Limb (tissue), 2 donors: ENCODE results near the gene ZNRF3.
"Not testable (repeated sequence)": the region's sequence is repeated elsewhere in the genome, so short reads cannot be mapped to it uniquely, and the experiment has no call there.

Experiments
- DNase-seq, 2 donors: peaks; one replicate each; pipeline ENCODE4 v3.0.0-alpha.2; 2016; ENCODE audit errors: extremely low spot score in 2 of 2

Gene ZNRF3

DNA sequence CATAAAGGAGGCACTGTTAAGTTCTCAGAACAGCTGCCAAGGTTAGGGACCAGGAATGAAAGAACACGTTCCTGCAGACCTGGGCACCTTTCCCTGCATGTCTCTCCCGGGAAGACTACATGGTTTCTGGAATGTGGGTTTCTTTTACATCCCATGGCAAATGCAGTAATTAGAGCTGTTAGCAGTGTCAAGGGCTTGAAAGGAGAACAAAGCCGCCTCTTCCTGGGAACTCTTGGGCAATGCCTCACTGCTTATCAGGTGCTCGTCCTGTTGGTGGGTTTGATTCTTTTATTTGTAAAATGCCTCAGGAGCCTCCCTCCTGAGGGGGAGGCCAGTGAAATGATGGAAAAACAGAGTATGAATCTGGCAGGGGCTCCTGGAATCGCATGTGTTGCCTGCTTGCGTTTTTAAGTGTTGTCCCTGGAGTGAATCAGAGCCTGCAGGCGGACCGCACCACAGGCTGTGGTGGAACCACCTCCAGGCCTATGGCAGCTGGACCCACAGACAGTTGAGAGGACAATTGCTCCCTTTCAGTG lies 179.0 kb downstream of the ZNRF3 start:
- no peak for DNase-seq

DNA sequence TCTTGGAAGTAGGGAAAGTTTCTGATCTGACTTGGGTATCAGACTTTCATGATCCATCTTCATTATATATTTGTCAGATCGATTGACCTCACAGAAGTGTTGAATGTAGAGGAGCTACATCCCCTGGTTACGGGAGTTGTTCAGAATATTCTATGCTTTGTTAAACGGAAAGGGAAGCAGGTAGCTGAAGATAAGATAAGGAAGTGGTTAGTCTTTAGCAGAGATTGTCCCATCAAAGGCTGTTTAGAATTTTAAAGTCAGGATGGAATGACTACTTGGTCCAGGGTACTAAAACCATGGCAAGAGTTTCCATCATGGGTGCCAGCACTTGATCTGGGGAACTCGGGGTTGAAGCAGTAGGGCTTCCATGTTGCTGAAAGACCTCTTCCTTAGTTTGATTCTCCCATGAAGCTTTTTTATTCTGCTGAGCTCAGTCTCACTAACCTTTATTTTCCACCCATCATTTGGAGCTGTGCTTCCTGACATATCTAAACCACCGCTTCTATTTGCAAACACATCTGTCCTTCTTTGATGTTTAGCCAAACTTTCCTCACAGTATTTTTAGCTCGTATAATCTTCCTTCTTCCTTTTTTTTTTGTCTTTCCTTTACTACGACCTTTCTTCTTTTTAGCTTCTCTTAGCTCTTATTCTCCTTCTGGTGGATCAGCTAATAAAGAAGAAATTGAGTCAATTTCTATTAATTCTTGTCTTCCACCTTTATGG lies 182.3 kb downstream of the ZNRF3 start:
- DNase-seq = no peak

- DNase-seq = no peak
These were observed 186.1 kb downstream of the ZNRF3 start for GRCh38 chr22:29069463-29069862.

DNA sequence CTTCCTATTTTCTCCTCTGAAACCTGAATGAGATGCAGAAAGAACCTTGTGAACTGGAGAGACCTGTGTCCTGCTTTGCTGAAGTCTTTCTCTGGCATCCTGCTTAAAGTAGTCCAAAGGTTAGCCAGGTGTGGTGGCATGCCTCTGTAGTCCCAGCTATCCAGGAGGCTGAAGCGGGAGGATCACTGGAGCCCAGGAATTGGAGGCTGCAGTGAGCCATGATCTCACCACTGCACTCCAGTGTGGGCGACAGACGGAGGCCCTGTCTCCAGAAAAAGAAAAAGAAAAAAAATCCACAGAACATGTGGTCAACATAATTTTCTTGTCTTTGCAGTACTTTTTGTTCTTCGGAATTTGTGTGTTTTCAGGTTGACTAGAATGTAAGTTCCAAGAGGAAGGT lies 187.1 kb downstream of the ZNRF3 start:
- DNase-seq = no peak

GRCh38 chr22:29071261-29072045 lies 188.1 kb downstream of the ZNRF3 start:
- peak in 1 of 2 donors; percentile 69 for DNase-seq

DNA sequence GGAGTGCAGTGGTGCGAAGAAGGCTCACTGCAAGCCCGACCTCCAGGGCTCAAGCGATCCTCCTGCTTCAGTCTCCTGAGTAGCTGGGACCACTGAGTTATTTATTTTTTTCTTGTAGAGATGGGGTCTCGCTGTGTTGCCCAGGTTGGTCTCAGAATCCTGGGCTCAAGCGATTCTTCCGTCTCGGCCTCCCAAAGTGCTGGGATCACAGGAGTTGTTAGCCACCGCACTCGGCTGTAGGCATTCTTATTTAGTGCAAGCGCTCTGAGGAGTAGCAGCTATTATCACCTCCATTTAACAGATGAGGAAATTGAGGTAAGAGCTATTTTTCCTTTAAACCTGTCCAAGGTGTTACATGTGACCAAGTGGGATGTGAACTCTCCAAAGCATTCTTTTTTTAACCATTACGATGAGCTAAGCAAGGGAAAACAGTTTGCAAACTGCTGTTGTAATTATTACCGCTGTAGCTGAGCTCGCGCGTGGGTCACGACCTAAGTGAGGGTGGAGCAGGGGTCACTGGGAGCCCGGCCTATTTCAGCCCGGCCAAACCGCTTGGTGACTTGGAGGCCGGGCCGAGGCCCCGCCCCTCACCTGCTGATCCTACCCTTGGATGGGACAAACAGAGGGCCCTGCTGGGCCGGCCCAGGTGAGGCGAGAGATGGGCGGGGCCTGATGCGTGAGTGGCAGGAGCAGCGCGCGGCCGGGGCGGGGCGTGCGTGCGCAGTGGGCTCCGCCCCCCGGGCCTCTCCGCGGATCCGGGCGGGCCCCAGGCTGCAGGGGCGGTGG lies 189.0 kb downstream of the ZNRF3 start:
- peak; percentile 82 to 91 for DNase-seq

DNA sequence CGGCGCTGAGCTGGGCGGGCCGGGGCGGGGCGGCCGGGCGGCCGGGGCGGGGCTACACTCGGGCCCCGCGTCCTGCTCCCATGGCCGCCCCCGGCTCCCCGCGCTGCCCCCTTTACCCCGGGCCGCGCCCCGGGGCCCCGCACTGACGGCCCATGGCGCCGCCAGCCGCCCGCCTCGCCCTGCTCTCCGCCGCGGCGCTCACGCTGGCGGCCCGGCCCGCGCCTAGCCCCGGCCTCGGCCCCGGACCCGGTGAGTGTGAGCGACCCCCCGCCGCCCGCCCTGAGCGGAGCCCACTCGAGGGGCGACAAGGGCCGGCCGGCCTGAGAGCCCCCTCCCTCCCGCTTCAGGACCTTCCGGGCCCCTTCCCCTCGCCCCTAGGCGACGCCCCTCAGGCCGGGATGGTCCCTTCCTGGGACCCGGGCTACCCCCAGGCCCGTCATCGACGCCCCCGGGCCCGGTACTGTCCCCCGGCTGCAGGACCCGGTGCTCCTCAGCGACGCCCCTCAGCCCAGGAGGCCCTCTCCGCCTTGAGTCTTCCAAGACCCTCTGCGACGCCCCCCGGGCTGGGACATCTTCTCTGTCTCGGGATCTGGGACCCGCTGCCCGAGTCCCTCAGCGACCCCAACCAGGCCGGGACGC lies 189.7 kb downstream of the ZNRF3 start, which contains the start of gene KREMEN1:
KREMEN1 (plus strand) TSS at position 57 of the 639 bp plus-strand sequence; CDS start at position 153, 96 bp downstream.
- no peak for DNase-seq

DNA sequence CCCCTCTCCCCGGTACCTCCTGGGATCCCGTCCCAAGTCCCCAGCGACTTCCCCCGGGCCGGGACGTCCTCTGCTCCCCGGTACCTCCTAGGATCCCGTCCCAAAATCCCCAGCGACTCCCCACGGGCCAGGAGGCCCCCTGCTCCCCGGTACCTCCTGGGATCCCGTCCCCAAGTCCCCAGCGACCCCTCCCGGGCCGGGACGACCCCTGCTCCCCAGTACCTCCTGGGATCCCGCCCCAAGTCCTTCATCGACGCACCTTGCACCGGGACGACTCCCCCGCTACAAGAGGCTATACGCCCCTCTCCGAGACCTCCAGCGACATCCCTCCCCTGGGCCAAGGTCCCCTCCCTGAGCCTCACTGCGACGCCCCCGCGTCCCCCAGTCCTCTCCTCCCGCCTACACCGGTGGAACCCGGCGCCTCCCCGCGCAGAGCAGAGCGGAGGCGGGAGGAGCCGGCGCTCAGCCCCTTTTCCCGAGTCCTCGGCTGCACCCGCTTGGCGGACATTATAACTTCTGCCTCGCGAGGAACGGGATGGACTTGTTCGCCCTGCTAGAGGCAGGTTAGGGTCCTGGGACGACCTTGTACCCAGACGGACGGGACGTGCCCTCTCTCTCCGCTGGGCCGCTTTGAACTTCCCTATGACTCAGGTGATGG lies 190.4 kb downstream of the ZNRF3 start:
- DNase-seq = peak in 1 of 2 donors; percentile 79

DNA sequence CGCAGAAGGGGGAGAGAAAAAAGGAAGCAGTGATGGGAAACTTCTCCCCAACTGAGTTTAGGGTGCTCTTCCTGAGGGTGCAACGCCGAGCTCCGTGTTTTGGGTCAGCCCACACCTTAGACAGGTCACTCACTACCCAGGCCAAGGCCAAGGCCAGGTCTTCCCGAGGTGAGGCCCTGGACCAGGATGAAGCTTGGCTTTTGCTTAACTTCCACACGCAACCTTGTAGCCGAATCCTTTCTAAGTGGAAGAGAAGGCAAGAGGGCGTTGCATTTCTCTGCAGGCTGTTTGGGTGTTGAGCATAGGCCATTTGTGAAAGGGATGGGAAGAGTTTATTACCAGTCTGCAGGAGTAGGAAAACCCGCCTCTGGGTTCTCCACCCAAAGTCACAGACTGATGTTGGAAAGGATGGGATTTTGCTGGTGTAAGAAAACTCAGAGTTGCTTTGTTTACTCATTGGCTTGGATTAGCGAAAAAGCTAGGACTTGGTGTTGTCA lies 191.0 kb downstream of the ZNRF3 start:
- DNase-seq = no peak

- no peak for DNase-seq
These were observed 194.9 kb downstream of the ZNRF3 start for GRCh38 chr22:29078036-29078868.

GRCh38 chr22:29078869-29079207 lies 195.5 kb downstream of the ZNRF3 start:
- DNase-seq = no peak

- peak; percentile 62 to 87 for DNase-seq
These were observed 196.0 kb downstream of the ZNRF3 start for GRCh38 chr22:29079218-29079901.

DNA sequence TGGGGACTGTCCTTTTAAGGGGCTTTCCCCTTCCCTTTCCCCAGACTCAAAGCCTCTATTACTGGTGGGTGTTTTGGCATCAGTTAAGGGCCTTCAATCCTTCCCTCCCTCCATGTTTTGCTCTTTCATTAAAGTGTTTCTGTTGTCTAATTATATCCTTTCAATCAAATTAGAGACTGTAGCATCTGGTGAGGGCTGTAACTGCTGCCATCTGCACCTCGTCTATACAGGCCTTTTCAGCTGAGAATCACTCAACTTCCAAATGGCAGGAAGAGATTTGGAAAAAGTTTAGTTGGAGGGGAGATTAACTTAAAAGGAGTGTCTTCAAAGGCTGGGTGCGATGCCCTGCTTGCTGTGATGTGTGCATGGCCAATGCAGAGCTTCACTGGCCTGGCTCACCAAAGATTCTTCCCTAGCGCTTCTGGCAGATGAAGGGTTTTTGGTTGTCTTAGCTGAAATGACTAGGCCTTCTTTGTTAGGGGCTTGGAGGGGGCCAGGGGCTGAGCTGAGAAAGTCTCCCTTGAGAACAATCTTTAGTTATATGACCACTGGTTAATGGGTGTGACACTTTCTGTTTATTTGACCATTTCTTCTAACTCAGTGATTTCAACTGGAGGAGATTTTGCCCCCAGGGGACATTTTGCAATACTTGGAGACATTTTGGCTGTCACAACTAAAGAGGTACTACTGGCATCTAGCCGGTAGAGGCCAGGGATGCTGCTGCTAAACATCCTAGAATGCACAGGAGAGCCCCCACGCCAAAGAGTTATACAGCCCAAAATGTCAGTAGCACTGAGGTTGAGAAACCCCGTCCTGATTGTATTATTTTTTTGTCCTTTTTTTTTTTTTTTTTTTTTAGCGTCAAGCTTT lies 197.0 kb downstream of the ZNRF3 start:
- no peak for DNase-seq

DNA sequence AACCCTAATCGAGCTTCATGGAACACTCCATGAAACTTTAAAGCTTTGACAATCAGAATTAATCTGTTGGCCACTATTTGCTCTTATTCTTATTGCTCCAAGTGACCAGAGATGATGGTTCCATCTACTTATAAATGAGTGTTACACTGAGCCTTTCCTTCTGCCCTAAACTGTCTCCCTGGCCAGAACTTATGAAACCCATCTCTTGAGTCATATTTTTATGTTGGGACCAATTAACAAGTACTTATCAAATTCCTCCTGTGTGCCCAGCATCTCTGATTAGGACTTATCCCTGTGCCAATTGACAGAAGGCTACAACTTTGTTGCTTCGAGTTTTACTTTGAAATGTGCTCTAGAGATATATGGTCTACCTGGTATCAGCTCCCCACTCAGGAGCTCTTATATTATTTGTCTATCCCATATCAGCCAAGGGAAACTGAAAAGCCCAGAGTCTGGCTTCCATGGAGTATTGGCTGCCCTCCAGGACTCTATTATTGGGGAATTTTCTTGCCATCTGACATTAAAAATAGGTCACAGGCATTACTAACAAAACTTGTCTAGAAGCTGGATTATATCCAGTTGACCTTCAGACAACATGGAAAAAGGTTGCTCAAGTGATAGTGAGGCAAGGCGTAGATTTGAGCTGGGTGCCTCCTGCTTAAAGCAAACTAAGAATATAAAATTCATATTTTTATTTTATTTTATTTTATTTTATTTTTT lies 198.3 kb downstream of the ZNRF3 start:
- DNase-seq = no peak

DNA sequence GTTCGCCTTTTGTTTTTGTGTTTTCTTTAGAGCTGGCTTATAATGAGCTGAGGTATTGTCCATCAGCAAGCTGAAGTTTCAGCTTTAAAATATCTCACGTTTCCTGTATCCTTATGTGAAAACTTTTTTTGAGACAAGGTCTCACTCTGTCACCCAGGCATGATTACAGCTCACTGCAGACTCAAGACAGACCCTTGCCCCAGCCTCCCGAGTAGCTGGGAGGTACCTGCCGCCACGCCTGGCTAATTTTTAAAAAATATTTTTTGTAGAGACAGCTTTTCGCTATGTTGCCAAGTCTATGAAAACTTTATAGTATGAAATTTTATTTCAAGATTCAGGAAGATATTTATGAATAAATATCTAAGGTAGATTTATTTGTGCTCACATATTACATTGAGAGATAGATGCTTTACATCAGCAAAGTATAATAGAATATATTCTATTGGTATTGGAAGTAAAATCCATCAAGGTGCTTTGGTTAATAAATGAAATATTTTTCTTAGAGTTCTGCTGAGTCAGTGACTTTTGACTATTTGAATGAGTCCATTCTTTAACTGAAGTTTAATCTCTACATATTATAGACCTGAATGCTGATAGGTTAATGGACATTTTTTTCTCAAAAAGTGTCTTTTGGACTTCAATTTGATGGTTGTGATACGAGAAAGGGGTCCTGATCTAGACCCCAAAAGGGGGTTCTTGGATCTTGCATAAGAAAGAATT lies 199.6 kb downstream of the ZNRF3 start:
- no peak for DNase-seq

DNA sequence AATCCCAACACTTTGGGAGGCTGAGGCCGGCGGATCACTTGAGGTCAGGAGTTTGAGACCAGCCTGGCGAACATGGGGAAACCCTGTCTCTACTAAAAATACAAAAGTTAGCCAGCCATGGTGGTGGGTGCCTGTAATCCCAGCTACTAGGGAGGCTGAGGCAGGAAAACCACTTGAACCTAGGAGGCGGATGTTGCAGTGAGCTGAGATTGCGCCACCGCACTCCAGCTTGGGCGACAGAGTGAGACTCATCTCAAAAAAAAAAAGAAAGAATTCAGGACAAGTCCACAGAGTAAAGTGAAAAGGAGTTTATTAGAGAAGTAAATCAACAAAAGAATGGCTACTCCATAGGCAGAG lies 200.2 kb downstream of the ZNRF3 start:
- DNase-seq = not testable (repeated sequence)
